SJSA1 (cell line): ENCODE data around the gene CNIH3. TPM values are rescaled to one million over a fixed set of nuclear protein-coding genes. Genes with fewer than 3 reads are reported as not detected.
A peak's percentile ranks its signal among the peaks of the same experiment; 100 is the strongest.

Experiments
- DNase-seq, 2 experiments: peaks; one replicate each; pipeline ENCODE4 v3.0.0-alpha.2; 2015 to 2020; ENCODE audit warnings: low spot score in 2 of 2, low read depth in 1 of 2
- H3K27ac ChIP-seq: fragments of 250-450 bp; sonication (Bioruptor Pico); 2 replicates; pipeline ENCODE4 v1.5.1; 2020; ENCODE audit warnings: mild to moderate bottlenecking, moderate library complexity
- H3K27me3 ChIP-seq: fragments of 250-450 bp; sonication (Bioruptor Pico); replicated peaks from 2 replicates; pipeline ENCODE4 v1.5.1; 2020; ENCODE audit warnings: mild to moderate bottlenecking, moderate library complexity
- H3K36me3 ChIP-seq: fragments of 250-450 bp; sonication (Bioruptor Pico); 2 replicates; pipeline ENCODE4 v1.5.1; 2020; ENCODE audit warnings: mild to moderate bottlenecking
- H3K4me1 ChIP-seq: fragments of 250-450 bp; sonication (Bioruptor Pico); replicated peaks from 2 replicates; pipeline ENCODE4 v1.6.1; 2021; ENCODE audit warnings: mild to moderate bottlenecking
- H3K4me3 ChIP-seq: fragments of 250-450 bp; sonication (Bioruptor Pico); 2 replicates; pipeline ENCODE4 v1.5.1; 2020; ENCODE audit warnings: mild to moderate bottlenecking
- H3K9me3 ChIP-seq: fragments of 250-450 bp; sonication (Bioruptor Pico); replicated peaks from 2 replicates; pipeline ENCODE4 v1.5.1; 2020; ENCODE audit warnings: mild to moderate bottlenecking
- total RNA-seq: library from RNA; depleted of rRNA; stranded (reverse); fragments of >200 nt; shearing (Covaris generic); gene quantifications from 2 replicates; pipeline ENCODE4 v1.2.3, GENCODE V29; 2014

Gene CNIH3
- total RNA-seq, 1 experiment from 2014 or later, result 7.9 TPM

GRCh38 chr1:224762046-224762445, 145.9 kb downstream of the CNIH3 start:
- Histone ChIP-seq H3K27ac (no peak overlapping the region), H3K4me3 (no peak overlapping the region), H3K27me3 (no peaks in the 10 kb centered on the region), H3K4me1 (no peaks in the 10 kb centered on the region), H3K36me3 (no peaks in the 10 kb centered on the region), H3K9me3 (no peaks in the 10 kb centered on the region; the same call in 1 of the 2 replicates)
- no peak for DNase-seq

GRCh38 chr1:224762701-224763100, 146.6 kb downstream of the CNIH3 start:
- H3K4me1 ChIP-seq, result no peaks in the 10 kb centered on the region
- no peak for DNase-seq
- H3K36me3 ChIP-seq, result no peaks in the 10 kb centered on the region
- no peaks in the 10 kb centered on the region for H3K27me3 ChIP-seq
- H3K27ac ChIP-seq, result no peak overlapping the region
- no peak overlapping the region for H3K4me3 ChIP-seq
- no peaks in the 10 kb centered on the region; the same call in 1 of the 2 replicates for H3K9me3 ChIP-seq

DNA sequence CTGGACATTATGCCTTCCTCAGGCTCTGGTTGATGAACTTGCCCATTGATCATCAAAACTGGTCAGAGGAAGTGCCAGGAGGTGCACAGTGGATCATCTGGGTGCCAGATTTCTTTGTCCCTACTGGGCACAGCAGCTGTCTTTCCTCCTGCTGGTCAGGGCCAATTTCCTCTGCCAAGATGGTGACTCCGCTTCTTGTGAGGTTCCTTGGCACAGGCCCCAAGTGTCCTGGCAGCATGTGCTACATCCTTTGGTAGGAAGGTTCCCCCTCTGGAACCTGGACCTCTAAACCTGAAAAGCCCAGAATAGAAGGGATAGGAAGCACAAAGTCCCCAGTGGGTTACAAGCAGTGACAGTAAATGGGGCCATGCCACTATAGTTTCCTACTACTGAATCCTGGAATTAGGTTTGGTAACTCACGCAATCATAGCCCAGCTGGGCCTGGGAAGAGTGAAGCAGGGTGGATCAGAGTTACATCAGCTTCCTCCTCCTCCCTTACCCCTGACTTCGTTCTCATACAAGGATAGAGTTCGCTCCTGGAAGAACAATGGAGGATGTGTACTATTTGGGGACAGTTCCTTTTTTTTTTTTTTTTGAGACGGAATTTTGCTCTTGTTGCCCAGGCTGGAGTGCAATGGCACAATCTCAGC, 147.1 kb downstream of the CNIH3 start:
- no peaks in the 10 kb centered on the region; the same call in 1 of the 2 replicates for H3K9me3 ChIP-seq
- H3K36me3 ChIP-seq, result no peaks in the 10 kb centered on the region
- H3K4me1 ChIP-seq, result no peaks in the 10 kb centered on the region
- H3K27me3 ChIP-seq, result no peaks in the 10 kb centered on the region
- no peak for DNase-seq
- no peak overlapping the region for H3K4me3 ChIP-seq
- no peak overlapping the region for H3K27ac ChIP-seq

GRCh38 chr1:224766266-224766665, 150.1 kb downstream of the CNIH3 start:
- H3K27me3 ChIP-seq, result no peaks in the 10 kb centered on the region
- H3K4me3 ChIP-seq, result no peak overlapping the region
- H3K4me1 ChIP-seq, result peaks cover 21% of the 10 kb centered on the region
- no peak overlapping the region for H3K27ac ChIP-seq
- no peaks in the 10 kb centered on the region for H3K9me3 ChIP-seq
- no peaks in the 10 kb centered on the region for H3K36me3 ChIP-seq
- DNase-seq, result no peak

DNA sequence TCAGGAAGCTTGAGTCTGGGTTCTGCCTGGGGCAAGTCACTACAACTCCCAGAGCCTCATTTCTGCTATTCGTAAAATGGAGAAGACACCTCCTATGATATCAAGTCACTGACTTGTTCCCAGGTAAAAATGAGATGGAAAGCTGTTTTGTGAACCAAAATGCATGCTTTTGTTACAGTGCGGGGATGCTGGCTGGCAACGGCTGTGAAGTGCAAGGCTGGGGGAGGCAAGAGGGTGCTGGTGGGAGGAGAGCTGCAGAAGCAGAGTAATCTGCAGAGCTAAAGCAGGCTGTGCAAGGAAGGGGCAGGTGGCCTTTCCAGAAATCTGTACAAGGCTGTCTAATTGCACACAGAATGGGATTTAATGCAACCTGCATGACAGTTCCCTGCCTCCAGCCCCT, 150.9 kb downstream of the CNIH3 start:
- peaks cover 23% of the 10 kb centered on the region for H3K4me1 ChIP-seq
- DNase-seq, result no peak
- H3K27ac ChIP-seq, result no peak overlapping the region
- H3K36me3 ChIP-seq, result no peaks in the 10 kb centered on the region
- no peaks in the 10 kb centered on the region for H3K9me3 ChIP-seq
- H3K27me3 ChIP-seq, result no peaks in the 10 kb centered on the region
- no peak overlapping the region for H3K4me3 ChIP-seq

DNA sequence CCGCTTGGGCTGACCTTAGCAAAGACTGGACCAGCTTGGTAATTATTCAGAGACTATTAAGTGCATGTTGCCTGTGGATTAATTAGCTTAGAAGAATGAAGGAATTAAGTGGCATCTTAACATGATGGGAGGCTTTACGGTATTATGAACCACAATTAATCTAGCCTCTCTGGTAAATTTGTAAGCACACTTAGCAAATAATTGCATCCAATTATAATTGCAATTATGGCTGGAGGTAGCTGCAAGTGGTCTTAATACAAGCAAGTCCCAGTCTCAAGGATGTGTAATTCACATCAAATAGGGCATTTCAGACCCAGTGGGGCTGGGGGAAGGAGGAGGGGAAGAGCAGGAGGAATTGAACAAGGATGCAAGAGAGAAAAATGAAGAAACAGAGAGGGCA, 151.6 kb downstream of the CNIH3 start:
- H3K9me3 ChIP-seq, result no peaks in the 10 kb centered on the region
- no peak for DNase-seq
- no peaks in the 10 kb centered on the region for H3K36me3 ChIP-seq
- no peaks in the 10 kb centered on the region for H3K27me3 ChIP-seq
- peaks cover 23% of the 10 kb centered on the region for H3K4me1 ChIP-seq
- no peak overlapping the region for H3K4me3 ChIP-seq
- no peak overlapping the region for H3K27ac ChIP-seq

- H3K4me3 ChIP-seq, result no peak overlapping the region
- no peak for DNase-seq
- peaks cover 23% of the 10 kb centered on the region for H3K4me1 ChIP-seq
- H3K36me3 ChIP-seq, result no peaks in the 10 kb centered on the region
- no peaks in the 10 kb centered on the region for H3K9me3 ChIP-seq
- H3K27ac ChIP-seq, result no peak overlapping the region
- no peaks in the 10 kb centered on the region for H3K27me3 ChIP-seq
These were observed 152.9 kb downstream of the CNIH3 start for GRCh38 chr1:224768971-224769370.

- H3K27ac ChIP-seq, result peak overlapping the region; percentile 51
- H3K4me3 ChIP-seq, result no peak overlapping the region
- DNase-seq, result peak in 1 of 2 experiments; percentile 13
- no peaks in the 10 kb centered on the region for H3K9me3 ChIP-seq
- peaks cover 23% of the 10 kb centered on the region for H3K4me1 ChIP-seq
- H3K27me3 ChIP-seq, result no peaks in the 10 kb centered on the region
- H3K36me3 ChIP-seq, result no peaks in the 10 kb centered on the region
These were observed 153.6 kb downstream of the CNIH3 start for GRCh38 chr1:224769452-224770335.

GRCh38 chr1:224770336-224770693, 154.2 kb downstream of the CNIH3 start:
- no peaks in the 10 kb centered on the region for H3K36me3 ChIP-seq
- H3K4me3 ChIP-seq, result no peak overlapping the region
- no peaks in the 10 kb centered on the region for H3K9me3 ChIP-seq
- peak overlapping the region; percentile 51 for H3K27ac ChIP-seq
- peaks cover 23% of the 10 kb centered on the region for H3K4me1 ChIP-seq
- DNase-seq, result peak; percentile 52 to 85
- no peaks in the 10 kb centered on the region for H3K27me3 ChIP-seq

DNA sequence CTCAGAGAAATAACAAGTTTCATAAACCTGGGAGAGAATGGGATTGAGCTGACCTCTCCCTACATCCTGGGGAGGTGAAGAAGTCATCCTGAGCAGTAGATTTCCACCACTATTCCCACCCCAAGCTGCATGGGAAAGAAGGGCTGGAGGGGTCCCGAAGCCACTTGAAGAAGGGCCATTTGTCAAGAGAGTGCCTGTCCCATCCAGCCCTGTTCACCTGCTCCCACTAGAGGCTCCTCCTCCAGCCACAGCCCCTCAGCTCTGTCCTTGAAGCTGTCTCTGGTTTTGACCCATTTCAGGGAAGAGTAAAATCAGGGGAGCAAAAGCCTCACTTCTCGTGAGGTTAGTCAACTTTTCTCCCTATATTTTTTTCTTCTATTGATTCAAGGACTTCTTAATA, 157.5 kb downstream of the CNIH3 start:
- Histone ChIP-seq H3K4me3 (no peak overlapping the region), H3K27me3 (no peaks in the 10 kb centered on the region), H3K4me1 (peaks cover 23% of the 10 kb centered on the region), H3K36me3 (no peaks in the 10 kb centered on the region), H3K27ac (no peak overlapping the region), H3K9me3 (no peaks in the 10 kb centered on the region)
- no peak for DNase-seq

- Histone ChIP-seq H3K27ac (no peak overlapping the region), H3K4me3 (no peak overlapping the region), H3K27me3 (no peaks in the 10 kb centered on the region), H3K36me3 (no peaks in the 10 kb centered on the region), H3K9me3 (no peaks in the 10 kb centered on the region), H3K4me1 (peaks cover 21% of the 10 kb centered on the region)
- no peak for DNase-seq
These were observed 158.3 kb downstream of the CNIH3 start for GRCh38 chr1:224774378-224774777.

DNA sequence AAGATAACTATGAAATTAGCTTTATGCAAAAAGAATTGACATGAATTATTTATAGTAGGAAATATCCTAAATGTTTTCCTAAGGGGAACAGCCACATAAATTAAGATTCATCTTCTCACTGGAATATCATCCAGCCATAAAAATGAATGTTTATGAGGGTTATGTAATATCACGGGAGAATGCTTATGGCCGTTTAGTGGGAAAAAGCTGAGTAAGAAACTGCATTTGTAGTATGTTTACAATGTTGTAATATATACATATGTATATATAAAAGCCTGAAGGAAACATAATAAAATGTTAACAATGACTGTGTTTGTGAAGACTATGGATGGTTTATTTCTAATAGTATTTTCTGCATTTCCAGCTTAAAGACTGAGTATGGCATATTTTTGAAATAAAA, 161.1 kb downstream of the CNIH3 start:
- no peak for DNase-seq

GRCh38 chr1:224779536-224779935, 163.4 kb downstream of the CNIH3 start:
- Histone ChIP-seq H3K4me3 (no peak overlapping the region), H3K9me3 (no peaks in the 10 kb centered on the region), H3K27me3 (no peaks in the 10 kb centered on the region), H3K4me1 (peaks cover 23% of the 10 kb centered on the region), H3K36me3 (no peaks in the 10 kb centered on the region), H3K27ac (no peak overlapping the region)
- no peak for DNase-seq

More for the DNA sequence above, 161.1 kb downstream of the CNIH3 start:
- Histone ChIP-seq H3K4me3 (no peak overlapping the region), H3K27ac (no peak overlapping the region), H3K27me3 (no peaks in the 10 kb centered on the region), H3K9me3 (no peaks in the 10 kb centered on the region), H3K4me1 (no peaks in the 10 kb centered on the region), H3K36me3 (no peaks in the 10 kb centered on the region)

DNA sequence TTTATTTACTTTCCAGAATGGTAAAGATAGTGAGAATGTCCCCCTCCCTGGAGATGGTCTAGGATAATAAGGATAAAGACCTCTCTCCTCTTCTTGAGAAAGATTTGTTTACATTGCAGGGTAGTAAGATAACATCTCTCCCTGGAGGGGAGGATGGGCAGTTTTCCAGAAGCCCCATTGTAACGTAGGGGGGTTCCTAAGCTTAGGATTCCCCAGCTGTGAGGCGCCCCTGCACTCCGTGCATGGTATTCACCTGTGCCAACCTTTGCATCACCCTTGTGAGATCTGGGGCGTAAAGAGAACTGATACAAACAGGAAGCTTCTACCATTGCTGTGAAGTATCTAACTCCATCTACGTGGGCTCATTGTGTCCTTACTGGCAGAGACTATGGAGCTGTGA, 164.6 kb downstream of the CNIH3 start:
- Histone ChIP-seq H3K36me3 (no peaks in the 10 kb centered on the region), H3K27me3 (no peaks in the 10 kb centered on the region), H3K4me3 (no peak overlapping the region), H3K27ac (no peak overlapping the region), H3K4me1 (peaks cover 35% of the 10 kb centered on the region), H3K9me3 (no peaks in the 10 kb centered on the region)
- no peak for DNase-seq
